ENCODE measurements around the gene TTC36.
A peak's percentile ranks its signal among the peaks of the same experiment; 100 is the strongest.
"Not testable (repeated sequence)": the region's sequence is repeated elsewhere in the genome, so short reads cannot be mapped to it uniquely, and the experiment has no call there.

TTC36 gene, protein sequence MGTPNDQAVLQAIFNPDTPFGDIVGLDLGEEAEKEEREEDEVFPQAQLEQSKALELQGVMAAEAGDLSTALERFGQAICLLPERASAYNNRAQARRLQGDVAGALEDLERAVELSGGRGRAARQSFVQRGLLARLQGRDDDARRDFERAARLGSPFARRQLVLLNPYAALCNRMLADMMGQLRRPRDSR
- total RNA-seq, result 0.09 to 0.58 (median 0.35) reads per million in 3 donors

- H3K36me3 ChIP-seq (ENCODE audit: control insufficient read depth, insufficient read depth, low read length), result peaks cover 26% of the 10 kb centered on the region
- no peak for DNase-seq
- peaks cover 14% of the 10 kb centered on the region for H3K4me1 ChIP-seq (ENCODE audit: control insufficient read depth, insufficient read depth, low read length, poor library complexity, severe bottlenecking)
- no peaks in the 10 kb centered on the region for H3K27me3 ChIP-seq (replicated peaks; ENCODE audit: control insufficient read depth, insufficient read depth, low read length, poor library complexity, severe bottlenecking)
- H3K27ac ChIP-seq (ENCODE audit: insufficient read depth, low read length, poor library complexity, severe bottlenecking), result no peak within 1 kb of the TSS
- H3K4me3 ChIP-seq (ENCODE audit: insufficient read depth, low read depth, low read length, poor library complexity, severe bottlenecking), result no peak within 1 kb of the TSS
- H3K9me3 ChIP-seq (ENCODE audit: control insufficient read depth, low read length), result no peaks in the 10 kb centered on the region
Observed at GRCh38 chr11:118527109-118527508, at the start of gene TTC36. TSS of gene TTC36 (plus strand) at chr11:118527474. CDS start at chr11:118527495, 21 bp downstream.

DNA sequence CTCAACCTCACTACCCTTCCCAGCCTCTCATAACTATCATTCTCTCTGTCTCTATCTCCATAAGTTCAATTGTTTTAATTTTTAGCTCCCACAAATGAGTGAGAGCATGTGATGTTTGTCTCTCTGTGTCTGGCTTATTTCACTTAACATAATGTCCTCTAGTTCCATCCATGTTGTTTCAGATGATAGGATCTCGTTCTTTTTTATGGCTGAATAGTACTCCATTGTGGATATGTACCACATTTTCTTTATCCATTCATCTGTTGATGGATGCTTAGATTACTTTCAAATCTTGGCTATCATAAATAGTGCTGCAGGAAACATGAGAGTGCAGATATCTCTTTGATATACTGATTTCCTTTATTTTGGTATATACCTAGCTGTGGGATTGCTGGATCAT is 46.0 kb upstream of the TTC36 start:
- not testable (repeated sequence) for H3K4me1 ChIP-seq (ENCODE audit: control insufficient read depth, insufficient read depth, low read length, poor library complexity, severe bottlenecking); H3K27ac ChIP-seq (ENCODE audit: insufficient read depth, low read length, poor library complexity, severe bottlenecking); H3K9me3 ChIP-seq (ENCODE audit: control insufficient read depth, low read length); H3K4me3 ChIP-seq (ENCODE audit: insufficient read depth, low read depth, low read length, poor library complexity, severe bottlenecking); H3K27me3 ChIP-seq (replicated peaks; ENCODE audit: control insufficient read depth, insufficient read depth, low read length, poor library complexity, severe bottlenecking); DNase-seq
- H3K36me3 ChIP-seq (ENCODE audit: control insufficient read depth, insufficient read depth, low read length), result peaks cover 88% of the 10 kb centered on the region

DNA sequence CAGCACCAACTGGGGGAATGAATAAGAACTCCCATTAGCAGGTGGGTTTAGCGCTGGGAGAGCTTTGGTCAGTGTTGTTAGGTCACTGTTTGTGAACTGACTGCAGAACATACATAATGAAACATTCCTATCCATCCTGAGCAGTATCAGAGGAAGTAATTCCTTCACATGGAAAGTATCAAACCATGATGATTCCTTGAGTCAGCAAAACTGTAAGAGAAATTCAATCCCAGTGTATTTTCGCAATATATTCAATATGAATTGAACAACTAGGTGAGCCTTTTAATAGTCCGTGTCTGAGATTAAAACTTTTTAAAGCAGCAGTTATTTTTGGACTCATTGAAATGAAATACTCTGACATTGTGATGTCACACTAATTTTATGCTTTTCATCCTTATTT is 42.9 kb upstream of the TTC36 start:
- Histone ChIP-seq H3K4me3 (ENCODE audit: insufficient read depth, low read depth, low read length, poor library complexity, severe bottlenecking) (no peak overlapping the region), H3K27me3 (replicated peaks; ENCODE audit: control insufficient read depth, insufficient read depth, low read length, poor library complexity, severe bottlenecking) (no peaks in the 10 kb centered on the region), H3K4me1 (ENCODE audit: control insufficient read depth, insufficient read depth, low read length, poor library complexity, severe bottlenecking) (no peaks in the 10 kb centered on the region), H3K9me3 (ENCODE audit: control insufficient read depth, low read length) (no peaks in the 10 kb centered on the region), H3K27ac (ENCODE audit: insufficient read depth, low read length, poor library complexity, severe bottlenecking) (no peak overlapping the region), H3K36me3 (ENCODE audit: control insufficient read depth, insufficient read depth, low read length) (peaks cover 69% of the 10 kb centered on the region)
- no peak for DNase-seq

GRCh38 chr11:118485273-118485672 is 42.0 kb upstream of the TTC36 start:
- no peaks in the 10 kb centered on the region for H3K27me3 ChIP-seq (replicated peaks; ENCODE audit: control insufficient read depth, insufficient read depth, low read length, poor library complexity, severe bottlenecking)
- H3K4me1 ChIP-seq (ENCODE audit: control insufficient read depth, insufficient read depth, low read length, poor library complexity, severe bottlenecking), result no peaks in the 10 kb centered on the region
- no peak overlapping the region for H3K27ac ChIP-seq (ENCODE audit: insufficient read depth, low read length, poor library complexity, severe bottlenecking)
- no peak for DNase-seq
- H3K4me3 ChIP-seq (ENCODE audit: insufficient read depth, low read depth, low read length, poor library complexity, severe bottlenecking), result no peak overlapping the region
- peaks cover 70% of the 10 kb centered on the region for H3K36me3 ChIP-seq (ENCODE audit: control insufficient read depth, insufficient read depth, low read length)
- H3K9me3 ChIP-seq (ENCODE audit: control insufficient read depth, low read length), result no peaks in the 10 kb centered on the region

DNA sequence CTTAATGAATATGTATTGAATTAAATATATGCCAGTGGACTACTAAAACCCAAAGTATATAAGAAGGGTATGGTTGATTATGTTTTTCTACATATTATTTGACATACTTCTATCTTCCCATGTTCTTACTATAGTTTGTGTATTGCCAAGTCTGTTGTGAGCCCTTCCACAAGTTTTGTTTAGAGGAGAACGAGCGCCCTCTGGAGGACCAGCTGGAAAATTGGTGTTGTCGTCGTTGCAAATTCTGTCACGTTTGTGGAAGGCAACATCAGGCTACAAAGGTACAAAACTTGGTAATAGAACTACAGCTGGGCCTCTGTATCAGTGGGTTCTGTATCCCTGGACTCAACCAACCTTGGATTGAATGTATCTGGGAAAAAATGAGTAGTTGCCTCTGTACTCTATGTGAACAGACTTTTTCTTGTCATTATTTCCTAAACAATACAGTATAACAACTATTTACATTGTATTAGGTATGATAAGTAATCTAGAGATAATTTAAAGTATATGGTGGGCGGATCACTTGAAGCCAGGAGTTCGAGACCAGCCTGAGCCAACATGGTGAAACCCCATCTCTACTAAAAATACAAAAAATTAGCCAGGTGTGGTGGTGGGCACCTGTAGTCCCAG is 38.7 kb upstream of the TTC36 start:
- DNase-seq, result peak; percentile 56 to 68 (median 60)
- Histone ChIP-seq H3K4me1 (ENCODE audit: control insufficient read depth, insufficient read depth, low read length, poor library complexity, severe bottlenecking) (no peaks in the 10 kb centered on the region), H3K27me3 (replicated peaks; ENCODE audit: control insufficient read depth, insufficient read depth, low read length, poor library complexity, severe bottlenecking) (no peaks in the 10 kb centered on the region), H3K27ac (ENCODE audit: insufficient read depth, low read length, poor library complexity, severe bottlenecking) (no peak overlapping the region), H3K36me3 (ENCODE audit: control insufficient read depth, insufficient read depth, low read length) (peaks cover 69% of the 10 kb centered on the region), H3K4me3 (ENCODE audit: insufficient read depth, low read depth, low read length, poor library complexity, severe bottlenecking) (no peak overlapping the region), H3K9me3 (ENCODE audit: control insufficient read depth, low read length) (no peaks in the 10 kb centered on the region)

DNA sequence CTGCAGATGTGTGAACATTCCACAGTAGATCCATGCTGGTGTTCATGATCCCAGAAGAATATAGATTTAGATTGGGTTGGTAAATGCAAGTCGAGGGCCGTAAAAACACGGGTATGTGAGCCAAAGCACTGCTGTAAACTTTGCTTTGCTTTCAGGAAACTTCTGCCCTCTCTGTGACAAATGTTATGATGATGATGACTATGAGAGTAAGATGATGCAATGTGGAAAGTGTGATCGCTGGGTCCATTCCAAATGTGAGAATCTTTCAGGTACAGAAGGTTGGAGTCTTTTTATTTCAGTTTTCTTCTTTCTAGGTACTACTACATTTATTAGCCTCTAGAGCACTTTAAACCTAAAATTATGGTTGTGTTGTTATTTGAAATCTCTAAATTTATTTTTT is 36.2 kb upstream of the TTC36 start:
- DNase-seq, result no peak
- H3K27ac ChIP-seq (ENCODE audit: insufficient read depth, low read length, poor library complexity, severe bottlenecking), result no peak overlapping the region
- no peaks in the 10 kb centered on the region for H3K27me3 ChIP-seq (replicated peaks; ENCODE audit: control insufficient read depth, insufficient read depth, low read length, poor library complexity, severe bottlenecking)
- peaks cover 73% of the 10 kb centered on the region for H3K36me3 ChIP-seq (ENCODE audit: control insufficient read depth, insufficient read depth, low read length)
- H3K4me3 ChIP-seq (ENCODE audit: insufficient read depth, low read depth, low read length, poor library complexity, severe bottlenecking), result no peak overlapping the region
- H3K9me3 ChIP-seq (ENCODE audit: control insufficient read depth, low read length), result no peaks in the 10 kb centered on the region
- H3K4me1 ChIP-seq (ENCODE audit: control insufficient read depth, insufficient read depth, low read length, poor library complexity, severe bottlenecking), result no peaks in the 10 kb centered on the region

DNA sequence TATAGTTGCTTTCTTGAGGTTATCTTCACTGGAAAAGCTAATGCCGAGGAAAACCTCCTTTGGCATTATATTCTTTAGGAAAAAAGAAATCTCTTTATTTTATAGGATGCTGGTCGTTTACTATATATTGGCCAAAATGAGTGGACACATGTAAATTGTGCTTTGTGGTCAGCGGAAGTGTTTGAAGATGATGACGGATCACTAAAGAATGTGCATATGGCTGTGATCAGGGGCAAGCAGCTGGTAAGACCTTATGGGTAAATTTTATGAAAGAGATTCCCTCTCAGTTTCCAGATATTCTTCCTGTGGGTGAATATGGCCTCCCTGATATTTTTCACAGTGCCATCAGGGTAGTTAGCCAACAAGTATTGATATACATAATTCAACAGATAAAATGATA is 29.4 kb upstream of the TTC36 start:
- Histone ChIP-seq H3K27ac (ENCODE audit: insufficient read depth, low read length, poor library complexity, severe bottlenecking) (no peak overlapping the region), H3K9me3 (ENCODE audit: control insufficient read depth, low read length) (no peaks in the 10 kb centered on the region), H3K27me3 (replicated peaks; ENCODE audit: control insufficient read depth, insufficient read depth, low read length, poor library complexity, severe bottlenecking) (no peaks in the 10 kb centered on the region), H3K4me3 (ENCODE audit: insufficient read depth, low read depth, low read length, poor library complexity, severe bottlenecking) (no peak overlapping the region), H3K36me3 (ENCODE audit: control insufficient read depth, insufficient read depth, low read length) (peaks cover 93% of the 10 kb centered on the region), H3K4me1 (ENCODE audit: control insufficient read depth, insufficient read depth, low read length, poor library complexity, severe bottlenecking) (no peaks in the 10 kb centered on the region)
- DNase-seq, result no peak

GRCh38 chr11:118503216-118503615 is 24.1 kb upstream of the TTC36 start:
- Histone ChIP-seq H3K36me3 (ENCODE audit: control insufficient read depth, insufficient read depth, low read length) (peaks cover 96% of the 10 kb centered on the region), H3K9me3 (ENCODE audit: control insufficient read depth, low read length) (no peaks in the 10 kb centered on the region), H3K27ac (ENCODE audit: insufficient read depth, low read length, poor library complexity, severe bottlenecking) (no peak overlapping the region), H3K27me3 (replicated peaks; ENCODE audit: control insufficient read depth, insufficient read depth, low read length, poor library complexity, severe bottlenecking) (no peaks in the 10 kb centered on the region), H3K4me3 (ENCODE audit: insufficient read depth, low read depth, low read length, poor library complexity, severe bottlenecking) (no peak overlapping the region), H3K4me1 (ENCODE audit: control insufficient read depth, insufficient read depth, low read length, poor library complexity, severe bottlenecking) (no peaks in the 10 kb centered on the region)
- DNase-seq, result no peak

GRCh38 chr11:118511601-118512000 is 15.7 kb upstream of the TTC36 start:
- H3K4me1 ChIP-seq (ENCODE audit: control insufficient read depth, insufficient read depth, low read length, poor library complexity, severe bottlenecking), result peaks cover 4% of the 10 kb centered on the region
- H3K4me3 ChIP-seq (ENCODE audit: insufficient read depth, low read depth, low read length, poor library complexity, severe bottlenecking), result no peak overlapping the region
- peaks cover 89% of the 10 kb centered on the region for H3K36me3 ChIP-seq (ENCODE audit: control insufficient read depth, insufficient read depth, low read length)
- no peaks in the 10 kb centered on the region for H3K9me3 ChIP-seq (ENCODE audit: control insufficient read depth, low read length)
- no peaks in the 10 kb centered on the region for H3K27me3 ChIP-seq (replicated peaks; ENCODE audit: control insufficient read depth, insufficient read depth, low read length, poor library complexity, severe bottlenecking)
- no peak for DNase-seq
- no peak overlapping the region for H3K27ac ChIP-seq (ENCODE audit: insufficient read depth, low read length, poor library complexity, severe bottlenecking)

GRCh38 chr11:118514103-118514502 is 13.2 kb upstream of the TTC36 start:
- no peak for DNase-seq
- H3K36me3 ChIP-seq (ENCODE audit: control insufficient read depth, insufficient read depth, low read length), result peaks cover 73% of the 10 kb centered on the region
- no peaks in the 10 kb centered on the region for H3K9me3 ChIP-seq (ENCODE audit: control insufficient read depth, low read length)
- no peak overlapping the region for H3K4me3 ChIP-seq (ENCODE audit: insufficient read depth, low read depth, low read length, poor library complexity, severe bottlenecking)
- H3K27ac ChIP-seq (ENCODE audit: insufficient read depth, low read length, poor library complexity, severe bottlenecking), result no peak overlapping the region
- no peaks in the 10 kb centered on the region for H3K27me3 ChIP-seq (replicated peaks; ENCODE audit: control insufficient read depth, insufficient read depth, low read length, poor library complexity, severe bottlenecking)
- H3K4me1 ChIP-seq (ENCODE audit: control insufficient read depth, insufficient read depth, low read length, poor library complexity, severe bottlenecking), result peaks cover 4% of the 10 kb centered on the region
